HG03575 (cell line): Measurements from ENCODE around the gene SPEM1.

Source experiments
- ATAC-seq: cut with Tn5 transposase; IDR thresholded peaks from one replicate; pipeline ENCODE4 v1.9.1; 2021; ENCODE audit not compliant: unreplicated experiment, insufficient number of reproducible peaks, low FRiP score; ENCODE audit errors: extremely low read depth

The SPEM1 gene

GRCh38 chr17:7437950-7438614, 18.0 kb downstream of the SPEM1 start:
- no peak for ATAC-seq

GRCh38 chr17:7438656-7439460, 18.7 kb downstream of the SPEM1 start:
- ATAC-seq: no peak

- no peak for ATAC-seq
Measured at GRCh38 chr17:7439462-7440112, 19.5 kb downstream of the SPEM1 start, which contains the start of gene FGF11. Gene FGF11, plus strand, starts transcription at chr17:7439512. Its CDS starts 109 bp downstream, at chr17:7439621.

GRCh38 chr17:7440113-7440833, 20.1 kb downstream of the SPEM1 start:
- ATAC-seq: no peak

GRCh38 chr17:7440834-7441195, 20.7 kb downstream of the SPEM1 start:
- ATAC-seq: no peak

GRCh38 chr17:7441266-7441665, 21.1 kb downstream of the SPEM1 start:
- ATAC-seq: no peak

- no peak for ATAC-seq
Measured at GRCh38 chr17:7442142-7442541, 22.0 kb downstream of the SPEM1 start.

GRCh38 chr17:7443499-7444485, 23.7 kb downstream of the SPEM1 start:
- no peak for ATAC-seq

- ATAC-seq: no peak
Measured at GRCh38 chr17:7444682-7445618, 24.8 kb downstream of the SPEM1 start, which contains the start of gene CHRNB1. Gene CHRNB1, plus strand, starts transcription at chr17:7445061. Its CDS starts 67 bp downstream, at chr17:7445128.

- no peak for ATAC-seq
Measured at GRCh38 chr17:7445619-7445968, 25.5 kb downstream of the SPEM1 start.

- no peak for ATAC-seq
Measured at GRCh38 chr17:7448461-7448860, 28.3 kb downstream of the SPEM1 start.

- no peak for ATAC-seq
Measured at GRCh38 chr17:7459961-7460545, 39.9 kb downstream of the SPEM1 start.

- no peak for ATAC-seq
Measured at GRCh38 chr17:7460850-7461660, 40.9 kb downstream of the SPEM1 start.

GRCh38 chr17:7462474-7463371, 42.6 kb downstream of the SPEM1 start:
- no peak for ATAC-seq

GRCh38 chr17:7463372-7463846, 43.3 kb downstream of the SPEM1 start:
- ATAC-seq: no peak
